Kidney epithelial cell (primary cell): ENCODE measurements around the gene CLEC2B. TPM values are rescaled to one million over a fixed set of nuclear protein-coding genes. Genes with fewer than 3 reads are reported as not detected.

Experiments
- DNase-seq: peaks from one replicate; pipeline ENCODE4 v3.0.0-alpha.2; 2010; ENCODE audit warnings: low read depth
- H3K27me3 ChIP-seq: 2 replicates; pipeline ENCODE4 v1.6.0; 2011; ENCODE audit warnings: low read length; ENCODE audit not compliant: control insufficient read depth, insufficient read depth
- H3K36me3 ChIP-seq: 2 replicates; pipeline ENCODE4 v1.5.1; 2011; ENCODE audit warnings: low read length; ENCODE audit not compliant: control insufficient read depth, insufficient read depth
- H3K4me3 ChIP-seq: 2 replicates; pipeline ENCODE4 v1.5.1; 2011; ENCODE audit warnings: low read depth, mild to moderate bottlenecking, control low read depth, low read length
- CTCF ChIP-seq: IDR thresholded peaks from 2 replicates; pipeline ENCODE4 v1.5.1; 2011; ENCODE audit warnings: mild to moderate bottlenecking, moderate library complexity, low read length, control low read depth, inconsistent platforms; ENCODE audit not compliant: insufficient read depth, poor library complexity, severe bottlenecking
- total RNA-seq: library from RNA; depleted of rRNA; stranded (reverse); fragments of >200 nt; gene quantifications from 2 replicates; pipeline ENCODE4 v1.2.3, GENCODE V29; 2015

The CLEC2B gene
- total RNA-seq, 1 donor from 2014 or later = 0.50 TPM

GRCh38 chr12:9868311-9868801, 798 bp downstream of the CLEC2B start:
- Histone ChIP-seq H3K36me3 (no peaks in the 10 kb centered on the region), H3K27me3 (no peaks in the 10 kb centered on the region), H3K4me3 (no peak overlapping the region)
- TF ChIP-seq CTCF = no peak
- no peak for DNase-seq

DNA sequence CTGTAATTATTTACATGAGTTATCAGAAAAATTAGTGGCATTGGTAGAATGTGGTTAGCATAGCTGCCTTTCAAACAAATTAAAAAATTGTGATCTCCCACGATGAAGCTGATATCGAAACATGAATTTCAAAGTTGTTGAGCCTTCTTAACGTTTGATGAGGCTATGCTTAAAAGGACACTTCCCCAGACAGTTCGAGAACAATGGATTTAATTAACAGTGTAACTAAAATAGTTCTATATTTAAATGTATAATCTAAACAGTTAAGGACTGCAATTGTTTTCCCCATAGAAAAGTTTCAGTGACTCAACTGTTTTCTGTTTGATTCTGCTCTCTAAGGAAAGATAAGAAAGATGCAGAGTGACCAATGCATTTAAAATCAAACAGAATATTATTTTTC, 1.6 kb downstream of the CLEC2B start:
- DNase-seq = no peak
- TF ChIP-seq CTCF = no peak
- Histone ChIP-seq H3K27me3 (no peaks in the 10 kb centered on the region), H3K4me3 (no peak overlapping the region), H3K36me3 (no peaks in the 10 kb centered on the region)

GRCh38 chr12:9866860-9867269, 2.3 kb downstream of the CLEC2B start:
- no peak overlapping the region for H3K4me3 ChIP-seq
- no peak for TF ChIP-seq CTCF
- no peak for DNase-seq
- H3K27me3 ChIP-seq = no peaks in the 10 kb centered on the region
- H3K36me3 ChIP-seq = no peaks in the 10 kb centered on the region

- no peak for TF ChIP-seq CTCF
- no peak overlapping the region for H3K4me3 ChIP-seq
Observed at GRCh38 chr12:9864913-9865675, 4.1 kb downstream of the CLEC2B start.

DNA sequence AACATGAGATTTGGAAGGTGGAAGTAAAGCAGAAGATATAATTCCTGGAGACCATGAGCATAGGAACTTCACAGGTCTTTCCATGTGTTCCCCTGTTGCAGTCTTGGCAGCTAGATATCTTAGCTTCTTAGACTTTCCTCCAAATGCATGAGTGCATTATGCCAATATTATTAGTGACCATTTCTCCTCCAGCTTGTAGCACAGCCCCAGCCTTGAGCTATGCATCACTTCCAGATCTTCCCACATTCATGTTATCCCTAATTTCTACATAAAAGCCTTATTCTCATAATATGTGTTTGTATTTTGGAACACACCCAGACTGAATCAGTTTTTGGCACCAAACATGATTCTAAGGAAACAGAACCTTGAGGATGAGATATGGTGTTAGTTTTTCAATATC, 11.0 kb downstream of the CLEC2B start:
- TF ChIP-seq CTCF = no peak
- H3K27me3 ChIP-seq = no peaks in the 10 kb centered on the region
- DNase-seq = no peak
- no peaks in the 10 kb centered on the region for H3K36me3 ChIP-seq
- no peak overlapping the region for H3K4me3 ChIP-seq

More at GRCh38 chr12:9864913-9865675, 4.1 kb downstream of the CLEC2B start:
- no peak for DNase-seq
- no peaks in the 10 kb centered on the region for H3K27me3 ChIP-seq
- no peaks in the 10 kb centered on the region for H3K36me3 ChIP-seq

- Histone ChIP-seq H3K36me3 (no peaks in the 10 kb centered on the region), H3K27me3 (no peaks in the 10 kb centered on the region), H3K4me3 (no peak overlapping the region)
- no peak for DNase-seq
- TF ChIP-seq CTCF = no peak
Observed at GRCh38 chr12:9856894-9857293, 12.3 kb downstream of the CLEC2B start.
